HG03558 (cell line): Measurements from ENCODE around the gene PCBP4.

ENCODE experiments used
- ATAC-seq: cut with Tn5 transposase; IDR thresholded peaks from one replicate; pipeline ENCODE4 v1.9.1; 2021; ENCODE audit warnings: moderate number of reproducible peaks; ENCODE audit not compliant: unreplicated experiment; ENCODE audit errors: extremely low read depth

The PCBP4 gene

GRCh38 chr3:51967384-51968169, at the start of gene PCBP4:
TSS of gene PCBP4 (minus strand) at chr3:51967454. CDS start at chr3:51961240, 6,214 bp downstream.
- ATAC-seq = no peak

- no peak for ATAC-seq
Measured at GRCh38 chr3:52015438-52016228, 48.4 kb upstream of the PCBP4 start.

- ATAC-seq = no peak
Measured at GRCh38 chr3:52014613-52015012, 47.4 kb upstream of the PCBP4 start.

GRCh38 chr3:52013802-52014598, 46.7 kb upstream of the PCBP4 start:
- no peak for ATAC-seq

GRCh38 chr3:52012699-52013098, 45.4 kb upstream of the PCBP4 start:
- ATAC-seq = no peak

GRCh38 chr3:52010431-52010830, 43.2 kb upstream of the PCBP4 start:
- ATAC-seq = no peak

- ATAC-seq = no peak
Measured at GRCh38 chr3:52007291-52007690, 40.0 kb upstream of the PCBP4 start.

GRCh38 chr3:52006820-52007133, 39.5 kb upstream of the PCBP4 start:
- no peak for ATAC-seq

- no peak for ATAC-seq
Measured at GRCh38 chr3:52006017-52006819, 39.0 kb upstream of the PCBP4 start.

- no peak for ATAC-seq
Measured at GRCh38 chr3:52005571-52005986, 38.3 kb upstream of the PCBP4 start.

GRCh38 chr3:52004906-52005395, 37.7 kb upstream of the PCBP4 start:
- ATAC-seq = no peak

- no peak for ATAC-seq
Measured at GRCh38 chr3:52004163-52004787, 37.0 kb upstream of the PCBP4 start.

- no peak for ATAC-seq
Measured at GRCh38 chr3:52002748-52003147, 35.5 kb upstream of the PCBP4 start.

- ATAC-seq = no peak
Measured at GRCh38 chr3:52001443-52001974, 34.3 kb upstream of the PCBP4 start.

GRCh38 chr3:51999846-52000245, 32.6 kb upstream of the PCBP4 start:
- ATAC-seq = no peak

- no peak for ATAC-seq
Measured at GRCh38 chr3:51998774-51999173, 31.5 kb upstream of the PCBP4 start.

- no peak for ATAC-seq
Measured at GRCh38 chr3:51997935-51998596, 30.8 kb upstream of the PCBP4 start.

- no peak for ATAC-seq
Measured at GRCh38 chr3:51997172-51997571, 29.9 kb upstream of the PCBP4 start.
